ENCODE measurements around the gene PIGK. TPM values are rescaled to one million over a fixed set of nuclear protein-coding genes. Genes with fewer than 3 reads are reported as not detected.

PIGK gene
- total RNA-seq, 2 donors from 2014 or later, result 15.1 to 26.6 TPM

DNA sequence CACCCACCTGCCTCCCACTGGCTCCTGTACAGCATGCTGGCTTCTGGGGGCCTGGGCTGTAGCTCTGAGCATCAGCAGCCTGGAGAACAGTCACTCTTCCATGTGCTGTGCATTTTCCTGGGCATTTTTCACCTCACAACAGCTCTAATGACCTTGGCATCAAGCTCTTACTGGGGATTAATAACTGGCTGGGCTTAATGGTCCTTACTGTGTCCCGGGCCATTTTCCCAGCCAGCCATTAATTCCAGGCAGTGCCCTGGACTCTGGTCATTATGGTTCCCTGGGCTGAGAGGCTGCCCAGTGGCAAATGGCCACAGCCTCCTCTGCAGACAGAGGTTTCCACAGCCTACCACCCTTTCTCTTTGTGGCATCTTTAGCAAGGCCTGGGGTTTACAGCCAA, 180.1 kb downstream of the PIGK start:
- H3K27ac Mint-ChIP-seq, result no peak overlapping the region
- peaks cover 6% of the 10 kb centered on the region in 2 donors for H3K9me3 Mint-ChIP-seq
- no peak for DNase-seq (ENCODE audit: low spot score in 2 of 2)
- H3K36me3 Mint-ChIP-seq, result no peaks in the 10 kb centered on the region
- ATAC-seq, result no peak

Other genes with a start within 250 kb of the PIGK start
- gene AK5, start 62.6 kb upstream of the PIGK start, total RNA-seq, result 1 to 10 TPM; 1.9 to 8.9 TPM